ENCODE data around the gene NT5M.

The NT5M gene

GRCh38 chr17:17352836-17353624 lies 49.9 kb downstream of the NT5M start:
- Histone ChIP-seq H3K36me3 (ENCODE audit: insufficient read depth, low read length) (no peaks in the 10 kb centered on the region), H3K4me3 (no peak overlapping the region), H3K9me3 (ENCODE audit: low read depth, low read length) (no peaks in the 10 kb centered on the region), H3K27ac (no peak overlapping the region), H3K9ac (ENCODE audit: insufficient read length) (no peak overlapping the region)
- no peak for DNase-seq (ENCODE audit: low read depth, low spot score)
- TF ChIP-seq EZH2 (IDR thresholded peaks at IDR 0.05) (no peak), POLR2AphosphoS5 (IDR thresholded peaks at IDR 0.05; ENCODE audit: borderline replicate concordance, low read depth, low read length) (no peak)

- H3K36me3 ChIP-seq (ENCODE audit: insufficient read depth, low read length) = no peaks in the 10 kb centered on the region
- H3K4me3 ChIP-seq = no peak overlapping the region
- no peaks in the 10 kb centered on the region for H3K9me3 ChIP-seq (ENCODE audit: low read depth, low read length)
- no peak for TF ChIP-seq EZH2 (IDR thresholded peaks at IDR 0.05)
- no peak for TF ChIP-seq FOXP2 (optimal IDR thresholded peaks at IDR 0.05; ENCODE audit: control extremely low read depth, extremely low read length, insufficient read depth)
- no peak for TF ChIP-seq POLR2AphosphoS5 (IDR thresholded peaks at IDR 0.05; ENCODE audit: borderline replicate concordance, low read depth, low read length)
- H3K9ac ChIP-seq (ENCODE audit: insufficient read length) = no peak overlapping the region
- DNase-seq (ENCODE audit: low read depth, low spot score) = no peak
- no peak overlapping the region for H3K27ac ChIP-seq
These were observed 50.7 kb downstream of the NT5M start for GRCh38 chr17:17353625-17354484.

GRCh38 chr17:17354560-17355349 lies 51.6 kb downstream of the NT5M start:
- no peak overlapping the region for H3K27ac ChIP-seq
- no peak overlapping the region for H3K9ac ChIP-seq (ENCODE audit: insufficient read length)
- DNase-seq (ENCODE audit: low read depth, low spot score) = no peak
- no peaks in the 10 kb centered on the region for H3K9me3 ChIP-seq (ENCODE audit: low read depth, low read length)
- H3K36me3 ChIP-seq (ENCODE audit: insufficient read depth, low read length) = no peaks in the 10 kb centered on the region
- TF ChIP-seq EZH2 (IDR thresholded peaks at IDR 0.05) (no peak), POLR2AphosphoS5 (IDR thresholded peaks at IDR 0.05; ENCODE audit: borderline replicate concordance, low read depth, low read length) (no peak), FOXP2 (optimal IDR thresholded peaks at IDR 0.05; ENCODE audit: control extremely low read depth, extremely low read length, insufficient read depth) (no peak)
- no peak overlapping the region for H3K4me3 ChIP-seq

- Histone ChIP-seq H3K4me3 (no peak overlapping the region), H3K27ac (no peak overlapping the region), H3K36me3 (ENCODE audit: insufficient read depth, low read length) (no peaks in the 10 kb centered on the region), H3K9ac (ENCODE audit: insufficient read length) (no peak overlapping the region), H3K9me3 (ENCODE audit: low read depth, low read length) (no peaks in the 10 kb centered on the region; the same call in 1 of the 2 replicates)
- TF ChIP-seq FOXP2 (optimal IDR thresholded peaks at IDR 0.05; ENCODE audit: control extremely low read depth, extremely low read length, insufficient read depth) (no peak), POLR2AphosphoS5 (IDR thresholded peaks at IDR 0.05; ENCODE audit: borderline replicate concordance, low read depth, low read length) (no peak), EZH2 (IDR thresholded peaks at IDR 0.05) (no peak)
- no peak for DNase-seq (ENCODE audit: low read depth, low spot score)
These were observed 52.3 kb downstream of the NT5M start for GRCh38 chr17:17355426-17355825.

GRCh38 chr17:17356149-17356930 lies 53.2 kb downstream of the NT5M start:
- H3K4me3 ChIP-seq = no peak overlapping the region
- TF ChIP-seq EZH2 (IDR thresholded peaks at IDR 0.05) (no peak), POLR2AphosphoS5 (IDR thresholded peaks at IDR 0.05; ENCODE audit: borderline replicate concordance, low read depth, low read length) (no peak), FOXP2 (optimal IDR thresholded peaks at IDR 0.05; ENCODE audit: control extremely low read depth, extremely low read length, insufficient read depth) (no peak)
- DNase-seq (ENCODE audit: low read depth, low spot score) = no peak
- no peaks in the 10 kb centered on the region for H3K36me3 ChIP-seq (ENCODE audit: insufficient read depth, low read length)
- no peak overlapping the region for H3K9ac ChIP-seq (ENCODE audit: insufficient read length)
- no peaks in the 10 kb centered on the region; the same call in 1 of the 2 replicates for H3K9me3 ChIP-seq (ENCODE audit: low read depth, low read length)
- no peak overlapping the region for H3K27ac ChIP-seq

- DNase-seq (ENCODE audit: low read depth, low spot score) = no peak
- H3K9ac ChIP-seq (ENCODE audit: insufficient read length) = no peak overlapping the region
- no peak overlapping the region for H3K27ac ChIP-seq
- no peak for TF ChIP-seq FOXP2 (optimal IDR thresholded peaks at IDR 0.05; ENCODE audit: control extremely low read depth, extremely low read length, insufficient read depth)
- no peak for TF ChIP-seq EZH2 (IDR thresholded peaks at IDR 0.05)
- no peak for TF ChIP-seq POLR2AphosphoS5 (IDR thresholded peaks at IDR 0.05; ENCODE audit: borderline replicate concordance, low read depth, low read length)
- no peak overlapping the region for H3K4me3 ChIP-seq
- no peaks in the 10 kb centered on the region for H3K36me3 ChIP-seq (ENCODE audit: insufficient read depth, low read length)
- H3K9me3 ChIP-seq (ENCODE audit: low read depth, low read length) = no peaks in the 10 kb centered on the region; the same call in 1 of the 2 replicates
These were observed 53.7 kb downstream of the NT5M start for GRCh38 chr17:17356931-17357270.

- Histone ChIP-seq H3K9me3 (ENCODE audit: low read depth, low read length) (no peaks in the 10 kb centered on the region; the same call in 1 of the 2 replicates), H3K36me3 (ENCODE audit: insufficient read depth, low read length) (no peaks in the 10 kb centered on the region), H3K27ac (no peak overlapping the region), H3K4me3 (no peak overlapping the region), H3K9ac (ENCODE audit: insufficient read length) (no peak overlapping the region)
- no peak for DNase-seq (ENCODE audit: low read depth, low spot score)
- TF ChIP-seq POLR2AphosphoS5 (IDR thresholded peaks at IDR 0.05; ENCODE audit: borderline replicate concordance, low read depth, low read length) = no peak
- no peak for TF ChIP-seq EZH2 (IDR thresholded peaks at IDR 0.05)
- no peak for TF ChIP-seq FOXP2 (optimal IDR thresholded peaks at IDR 0.05; ENCODE audit: control extremely low read depth, extremely low read length, insufficient read depth)
These were observed 55.0 kb downstream of the NT5M start for GRCh38 chr17:17358060-17358751.
